Naive B cell (primary cell): ENCODE measurements around the gene MGMT. TPM values are rescaled to one million over a fixed set of nuclear protein-coding genes. Genes with fewer than 3 reads are reported as not detected.
A peak's percentile ranks its signal among the peaks of the same experiment; 100 is the strongest.

Source experiments
- ATAC-seq, 2 donors: fragments of 150-1000 bp; cut with Tn5 transposase; 2 replicates each; pipeline ENCODE4 v1.10.0; 2021; ENCODE audit warnings: low read depth in 2 of 2, mild to moderate bottlenecking in 2 of 2, moderate library complexity in 2 of 2
- DNase-seq: peaks from one replicate; pipeline ENCODE4 v3.0.0; 2022
- H3K27ac Mint-ChIP-seq, 6 donors: one replicate each; pipeline ENCODE4 v1.8.0; 2020 to 2022; ENCODE audit warnings: mild to moderate bottlenecking in 6 of 6, mixed read lengths in 6 of 6, moderate library complexity in 5 of 6, inconsistent platforms in 2 of 6
- H3K27me3 Mint-ChIP-seq, 3 donors: one replicate each; pipeline ENCODE4 v1.8.0; 2021 to 2022; ENCODE audit warnings: mixed read lengths in 3 of 3, mild to moderate bottlenecking in 1 of 3
- H3K36me3 Mint-ChIP-seq, 2 donors: one replicate each; pipeline ENCODE4 v1.8.0; 2020 to 2022; ENCODE audit warnings: mixed read lengths in 2 of 2, inconsistent platforms in 1 of 2, mild to moderate bottlenecking in 1 of 2
- H3K4me1 Mint-ChIP-seq, 3 donors: one replicate each; pipeline ENCODE4 v1.8.0; 2020 to 2022; ENCODE audit warnings: mixed read lengths in 3 of 3, inconsistent platforms in 1 of 3, mild to moderate bottlenecking in 1 of 3, moderate library complexity in 1 of 3
- H3K4me3 Mint-ChIP-seq, 8 donors: one replicate each; pipeline ENCODE4 v1.8.0; 2020 to 2022; ENCODE audit warnings: mild to moderate bottlenecking in 8 of 8, mixed read lengths in 8 of 8, moderate library complexity in 8 of 8, inconsistent platforms in 2 of 8
- H3K9me3 Mint-ChIP-seq, 7 donors: one replicate each; pipeline ENCODE4 v1.8.0; 2020 to 2022; ENCODE audit warnings: mixed read lengths in 7 of 7, mild to moderate bottlenecking in 5 of 7, inconsistent platforms in 2 of 7, moderate library complexity in 1 of 7
- polyA plus RNA-seq, 6 donors: library from polyadenylated mRNA; unstranded; fragments of 300-500 nt; fragmentation: Illumina TruSeq; gene quantifications; one replicate each; pipeline ENCODE4 v1.2.3, GENCODE V29; 2021; ENCODE audit warnings: low read depth in 6 of 6

Gene MGMT
- polyA plus RNA-seq, 6 donors from 2014 or later: 29.3 to 46.2 (median 38.2) TPM

GRCh38 chr10:129605986-129606518 lies 139.0 kb downstream of the MGMT start:
- DNase-seq (no peak), ATAC-seq (peak; percentile 48 to 68)
- H3K4me1 Mint-ChIP-seq: peaks cover 5 to 14% (median 11%) of the 10 kb centered on the region in 3 donors
- peak overlapping the region in 2 of 6 donors; percentile 10 to 70 for H3K27ac Mint-ChIP-seq
- peak overlapping the region in 4 of 8 donors; percentile 21 to 62 (median 32) for H3K4me3 Mint-ChIP-seq
- H3K36me3 Mint-ChIP-seq: peaks cover 0 to 5% of the 10 kb centered on the region in 2 donors
- H3K9me3 Mint-ChIP-seq: peaks cover 0 to 3% (median 0%) of the 10 kb centered on the region in 7 donors
- no peaks in the 10 kb centered on the region for H3K27me3 Mint-ChIP-seq

GRCh38 chr10:129607607-129608109 lies 140.6 kb downstream of the MGMT start:
- no peak overlapping the region for H3K4me3 Mint-ChIP-seq
- peaks cover 5 to 23% (median 6%) of the 10 kb centered on the region in 3 donors for H3K4me1 Mint-ChIP-seq
- H3K36me3 Mint-ChIP-seq: peaks cover 0 to 8% of the 10 kb centered on the region in 2 donors
- ATAC-seq (no peak), DNase-seq (no peak)
- no peak overlapping the region for H3K27ac Mint-ChIP-seq
- H3K27me3 Mint-ChIP-seq: no peaks in the 10 kb centered on the region
- H3K9me3 Mint-ChIP-seq: peaks cover 0 to 3% (median 0%) of the 10 kb centered on the region in 7 donors

- DNase-seq (no peak), ATAC-seq (no peak)
- Mint-ChIP-seq H3K36me3 (peaks cover 0 to 8% of the 10 kb centered on the region in 2 donors), H3K27me3 (no peaks in the 10 kb centered on the region), H3K4me3 (no peak overlapping the region), H3K27ac (no peak overlapping the region), H3K4me1 (peaks cover 5 to 23% (median 7%) of the 10 kb centered on the region in 3 donors), H3K9me3 (peaks cover 0 to 3% (median 0%) of the 10 kb centered on the region in 7 donors)
Measured at GRCh38 chr10:129608653-129609052, 141.6 kb downstream of the MGMT start.

GRCh38 chr10:129609551-129609950 lies 142.5 kb downstream of the MGMT start:
- Mint-ChIP-seq H3K27me3 (no peaks in the 10 kb centered on the region), H3K36me3 (peaks cover 0 to 8% of the 10 kb centered on the region in 2 donors), H3K27ac (peak overlapping the region in 1 of 6 donors; percentile 70), H3K4me1 (peaks cover 5 to 18% (median 12%) of the 10 kb centered on the region in 3 donors), H3K9me3 (peaks cover 0 to 3% (median 0%) of the 10 kb centered on the region in 7 donors), H3K4me3 (no peak overlapping the region)
- no peak for DNase-seq
- ATAC-seq: no peak

GRCh38 chr10:129612481-129613109 lies 145.6 kb downstream of the MGMT start:
- Mint-ChIP-seq H3K27ac (no peak overlapping the region), H3K36me3 (peaks cover 5 to 20% of the 10 kb centered on the region in 2 donors), H3K9me3 (peaks cover 0 to 6% (median 3%) of the 10 kb centered on the region in 7 donors), H3K4me3 (no peak overlapping the region), H3K4me1 (peaks cover 8 to 19% (median 10%) of the 10 kb centered on the region in 3 donors), H3K27me3 (no peaks in the 10 kb centered on the region)
- DNase-seq: no peak
- ATAC-seq: no peak

- Mint-ChIP-seq H3K4me1 (peaks cover 8 to 19% (median 10%) of the 10 kb centered on the region in 3 donors), H3K27me3 (no peaks in the 10 kb centered on the region), H3K9me3 (peaks cover 0 to 7% (median 3%) of the 10 kb centered on the region in 7 donors), H3K36me3 (peaks cover 5 to 20% of the 10 kb centered on the region in 2 donors), H3K27ac (no peak overlapping the region), H3K4me3 (no peak overlapping the region)
- DNase-seq (no peak), ATAC-seq (no peak)
Measured at GRCh38 chr10:129613377-129613980, 146.4 kb downstream of the MGMT start.

GRCh38 chr10:129614341-129614740 lies 147.3 kb downstream of the MGMT start:
- Mint-ChIP-seq H3K36me3 (peaks cover 5 to 20% of the 10 kb centered on the region in 2 donors), H3K27ac (no peak overlapping the region), H3K9me3 (peaks cover 0 to 7% (median 3%) of the 10 kb centered on the region in 7 donors), H3K4me1 (peaks cover 8 to 24% (median 10%) of the 10 kb centered on the region in 3 donors), H3K27me3 (no peaks in the 10 kb centered on the region), H3K4me3 (no peak overlapping the region)
- DNase-seq: no peak
- no peak for ATAC-seq

- H3K27me3 Mint-ChIP-seq: no peaks in the 10 kb centered on the region
Measured at GRCh38 chr10:129615381-129615780, 148.3 kb downstream of the MGMT start.

GRCh38 chr10:129615921-129616525 lies 149.0 kb downstream of the MGMT start:
- ATAC-seq (no peak), DNase-seq (no peak)
- Mint-ChIP-seq H3K27ac (no peak overlapping the region), H3K4me1 (peaks cover 9 to 27% (median 10%) of the 10 kb centered on the region in 3 donors), H3K4me3 (peak overlapping the region in 2 of 8 donors; percentile 30 to 74), H3K9me3 (peaks cover 0 to 7% (median 1%) of the 10 kb centered on the region in 7 donors), H3K36me3 (peaks cover 3 to 20% of the 10 kb centered on the region in 2 donors), H3K27me3 (no peaks in the 10 kb centered on the region)

More at GRCh38 chr10:129615381-129615780, 148.3 kb downstream of the MGMT start:
- no peak for DNase-seq
- peak overlapping the region in 1 of 8 donors; percentile 66 for H3K4me3 Mint-ChIP-seq
- H3K27ac Mint-ChIP-seq: no peak overlapping the region
- peaks cover 8 to 27% (median 10%) of the 10 kb centered on the region in 3 donors for H3K4me1 Mint-ChIP-seq
- peaks cover 5 to 20% of the 10 kb centered on the region in 2 donors for H3K36me3 Mint-ChIP-seq
- ATAC-seq: no peak
- peaks cover 0 to 7% (median 3%) of the 10 kb centered on the region in 7 donors for H3K9me3 Mint-ChIP-seq

- Mint-ChIP-seq H3K4me1 (peaks cover 10 to 22% (median 11%) of the 10 kb centered on the region in 3 donors), H3K27me3 (no peaks in the 10 kb centered on the region), H3K27ac (no peak overlapping the region), H3K36me3 (peaks cover 0 to 20% of the 10 kb centered on the region in 2 donors), H3K9me3 (peaks cover 0 to 7% (median 0%) of the 10 kb centered on the region in 7 donors), H3K4me3 (no peak overlapping the region)
- ATAC-seq (no peak), DNase-seq (no peak)
Measured at GRCh38 chr10:129617768-129618167, 150.7 kb downstream of the MGMT start.

GRCh38 chr10:129621062-129621461 lies 154.0 kb downstream of the MGMT start:
- no peak overlapping the region for H3K4me3 Mint-ChIP-seq
- DNase-seq (no peak), ATAC-seq (no peak)
- peaks cover under 1 to 27% (median 7%) of the 10 kb centered on the region in 3 donors for H3K4me1 Mint-ChIP-seq
- H3K36me3 Mint-ChIP-seq: peaks cover 0 to 13% of the 10 kb centered on the region in 2 donors
- H3K27ac Mint-ChIP-seq: no peak overlapping the region
- peaks cover 0 to 4% (median 0%) of the 10 kb centered on the region in 7 donors for H3K9me3 Mint-ChIP-seq
- H3K27me3 Mint-ChIP-seq: no peaks in the 10 kb centered on the region

- DNase-seq (no peak), ATAC-seq (no peak)
- Mint-ChIP-seq H3K27ac (no peak overlapping the region), H3K9me3 (peaks cover 0 to 3% (median 0%) of the 10 kb centered on the region in 7 donors), H3K4me3 (no peak overlapping the region), H3K36me3 (peaks cover 0 to 7% of the 10 kb centered on the region in 2 donors), H3K27me3 (no peaks in the 10 kb centered on the region), H3K4me1 (peaks cover 7 to 31% (median 9%) of the 10 kb centered on the region in 3 donors)
Measured at GRCh38 chr10:129621693-129622092, 154.7 kb downstream of the MGMT start.

GRCh38 chr10:129622291-129622690 lies 155.2 kb downstream of the MGMT start:
- Mint-ChIP-seq H3K27me3 (no peaks in the 10 kb centered on the region), H3K9me3 (peaks cover 0 to 2% (median 0%) of the 10 kb centered on the region in 7 donors), H3K27ac (no peak overlapping the region), H3K4me1 (peaks cover 11 to 37% (median 13%) of the 10 kb centered on the region in 3 donors), H3K4me3 (no peak overlapping the region), H3K36me3 (peaks cover 0 to under 1% of the 10 kb centered on the region in 2 donors)
- no peak for ATAC-seq
- DNase-seq: no peak
